BJ (cell line): ENCODE data around the gene SMOC2. TPM values are rescaled to one million over a fixed set of nuclear protein-coding genes. Genes with fewer than 3 reads are reported as not detected.

ENCODE experiments used
- CTCF ChIA-PET: fragments of 350-600 bp; formaldehyde crosslinking; extraction: SDS; loops from one replicate; lab custom pipeline; 2021; ENCODE audit warnings: antibody characterized with exemption, inconsistent platforms; lab: Yijun Ruan, JAX
- POLR2A ChIA-PET: fragments of 300-600 bp; sonication (Branson Sonifier 250); formaldehyde crosslinking; extraction: SDS; loops from one replicate; lab custom pipeline; 2021; ENCODE audit warnings: antibody characterized with exemption; lab: Charles Lee
- DNase-seq: peaks from one replicate; pipeline ENCODE4 v3.0.0-alpha.2; 2011; ENCODE audit warnings: low read depth
- H3K27me3 ChIP-seq: 2 replicates; pipeline ENCODE4 v1.6.0; 2011; ENCODE audit warnings: low read length; ENCODE audit not compliant: control insufficient read depth, insufficient read depth
- H3K36me3 ChIP-seq: 2 replicates; pipeline ENCODE4 v1.5.1; 2011; ENCODE audit warnings: low read length; ENCODE audit not compliant: control insufficient read depth, insufficient read depth
- H3K4me3 ChIP-seq: 2 replicates; pipeline ENCODE4 v1.5.1; 2011; ENCODE audit warnings: low read depth, mild to moderate bottlenecking, control low read depth, low read length
- polyA plus RNA-seq: library from polyadenylated mRNA; depleted of rRNA; stranded (reverse); fragments of >200 nt; gene quantifications from 2 replicates; pipeline ENCODE4 v1.2.3, GENCODE V29; 2011
- TF ChIP-seq, protein P1 (sequence below): IDR thresholded peaks from 2 replicates; pipeline ENCODE4 v1.5.1; 2011; ENCODE audit warnings: low read depth, mild to moderate bottlenecking, control low read depth, inconsistent platforms, low read length, moderate library complexity; ENCODE audit not compliant: insufficient read depth

SMOC2 gene
- polyA plus RNA-seq, 1 experiment = not detected

DNA sequence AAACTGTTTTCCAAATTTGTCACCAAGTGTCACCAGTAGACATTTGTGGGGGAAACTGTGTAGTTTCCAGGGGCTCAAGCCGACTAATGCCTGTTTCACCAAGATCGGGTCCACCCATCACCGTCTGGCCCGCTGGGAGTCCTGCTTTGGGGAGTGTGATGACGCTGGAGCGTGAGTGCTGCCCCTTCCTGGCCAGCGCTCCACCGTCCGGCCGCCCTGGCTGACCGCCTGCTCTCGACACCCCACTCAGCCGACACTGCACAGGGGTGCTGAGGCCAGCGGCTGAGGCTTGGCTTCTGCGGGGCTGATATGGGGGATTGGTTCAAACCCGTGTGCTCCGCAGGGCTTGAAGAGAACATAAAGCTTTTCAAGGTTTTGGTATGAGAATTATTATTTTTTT lies 160.1 kb downstream of the SMOC2 start:
- CTCF ChIA-PET = no interaction called here
- TF ChIP-seq, protein P1, sequence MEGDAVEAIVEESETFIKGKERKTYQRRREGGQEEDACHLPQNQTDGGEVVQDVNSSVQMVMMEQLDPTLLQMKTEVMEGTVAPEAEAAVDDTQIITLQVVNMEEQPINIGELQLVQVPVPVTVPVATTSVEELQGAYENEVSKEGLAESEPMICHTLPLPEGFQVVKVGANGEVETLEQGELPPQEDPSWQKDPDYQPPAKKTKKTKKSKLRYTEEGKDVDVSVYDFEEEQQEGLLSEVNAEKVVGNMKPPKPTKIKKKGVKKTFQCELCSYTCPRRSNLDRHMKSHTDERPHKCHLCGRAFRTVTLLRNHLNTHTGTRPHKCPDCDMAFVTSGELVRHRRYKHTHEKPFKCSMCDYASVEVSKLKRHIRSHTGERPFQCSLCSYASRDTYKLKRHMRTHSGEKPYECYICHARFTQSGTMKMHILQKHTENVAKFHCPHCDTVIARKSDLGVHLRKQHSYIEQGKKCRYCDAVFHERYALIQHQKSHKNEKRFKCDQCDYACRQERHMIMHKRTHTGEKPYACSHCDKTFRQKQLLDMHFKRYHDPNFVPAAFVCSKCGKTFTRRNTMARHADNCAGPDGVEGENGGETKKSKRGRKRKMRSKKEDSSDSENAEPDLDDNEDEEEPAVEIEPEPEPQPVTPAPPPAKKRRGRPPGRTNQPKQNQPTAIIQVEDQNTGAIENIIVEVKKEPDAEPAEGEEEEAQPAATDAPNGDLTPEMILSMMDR = no peak
- no peak overlapping the region for H3K4me3 ChIP-seq
- no peak for DNase-seq
- H3K27me3 ChIP-seq = no peaks in the 10 kb centered on the region
- POLR2A ChIA-PET = no interaction called here
- H3K36me3 ChIP-seq = no peaks in the 10 kb centered on the region

DNA sequence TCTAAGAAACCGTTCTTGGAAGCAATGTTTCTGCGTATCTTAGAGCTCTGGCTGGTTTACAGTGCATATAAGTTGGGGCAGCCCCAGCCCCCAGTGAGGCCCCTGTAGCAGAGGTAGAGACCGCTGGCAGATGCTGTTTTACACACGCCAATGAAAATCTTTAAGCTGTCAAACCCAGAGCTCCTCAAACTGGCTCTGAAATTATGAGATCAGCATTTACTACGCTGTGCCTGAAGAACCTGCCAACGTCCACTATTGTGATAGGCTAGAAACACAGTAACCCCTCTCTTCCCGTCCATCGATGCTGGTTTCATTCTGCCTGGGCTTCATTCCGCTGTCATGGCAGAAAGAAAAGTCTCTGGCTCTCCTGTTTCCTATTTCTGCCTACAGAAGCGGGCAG lies 160.6 kb downstream of the SMOC2 start:
- POLR2A ChIA-PET = no interaction called here
- CTCF ChIA-PET = no interaction called here
- no peaks in the 10 kb centered on the region for H3K36me3 ChIP-seq
- no peaks in the 10 kb centered on the region for H3K27me3 ChIP-seq
- TF ChIP-seq, protein P1 = no peak
- no peak for DNase-seq
- H3K4me3 ChIP-seq = no peak overlapping the region

DNA sequence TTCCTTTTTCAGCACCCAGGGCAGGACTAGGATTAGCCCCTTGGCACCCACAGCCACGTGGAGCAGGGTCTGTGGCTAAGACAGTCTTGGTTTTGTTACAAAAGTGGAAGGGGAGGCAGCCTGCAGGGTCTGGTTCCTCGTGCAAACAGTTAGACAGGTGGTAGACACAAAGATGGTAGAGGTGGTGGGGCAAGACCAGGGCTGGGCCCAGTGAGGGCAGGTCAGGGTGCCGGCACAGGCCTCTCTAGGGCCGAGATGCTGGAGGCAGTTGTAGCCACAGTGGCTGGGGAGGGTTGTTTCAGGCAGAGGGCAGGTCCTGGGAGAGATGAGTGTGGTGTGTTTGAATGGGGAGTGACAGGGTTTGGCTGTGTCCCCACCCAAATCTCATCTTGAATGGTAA lies 161.6 kb downstream of the SMOC2 start:
- no peak overlapping the region for H3K4me3 ChIP-seq
- DNase-seq = no peak
- ChIA-PET CTCF (no interaction called here), POLR2A (no interaction called here)
- TF ChIP-seq, protein P1 = no peak
- H3K27me3 ChIP-seq = no peaks in the 10 kb centered on the region
- no peaks in the 10 kb centered on the region for H3K36me3 ChIP-seq

DNA sequence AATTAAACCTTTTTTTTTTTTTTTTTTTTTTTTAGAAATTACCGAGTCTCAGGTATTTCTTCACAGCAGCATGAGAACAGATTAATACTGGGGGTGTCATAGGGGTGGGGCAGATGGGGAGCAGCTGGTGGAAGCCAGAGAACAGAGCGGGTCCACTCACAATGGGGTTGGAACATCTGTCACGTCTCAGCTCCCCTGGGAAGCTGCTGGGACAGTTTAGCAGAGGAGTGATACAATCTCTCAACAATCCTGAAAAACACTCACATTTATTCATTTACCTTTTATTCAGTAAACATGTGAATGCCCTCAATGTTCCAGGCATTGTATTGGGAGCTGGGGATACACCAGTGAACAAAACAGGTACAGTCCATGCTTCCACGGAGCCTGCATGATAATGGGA lies 162.2 kb downstream of the SMOC2 start:
- TF ChIP-seq, protein P1 = no peak
- H3K36me3 ChIP-seq = no peaks in the 10 kb centered on the region
- POLR2A ChIA-PET = no interaction called here
- H3K4me3 ChIP-seq = no peak overlapping the region
- H3K27me3 ChIP-seq = no peaks in the 10 kb centered on the region
- no peak for DNase-seq
- CTCF ChIA-PET = no interaction called here

DNA sequence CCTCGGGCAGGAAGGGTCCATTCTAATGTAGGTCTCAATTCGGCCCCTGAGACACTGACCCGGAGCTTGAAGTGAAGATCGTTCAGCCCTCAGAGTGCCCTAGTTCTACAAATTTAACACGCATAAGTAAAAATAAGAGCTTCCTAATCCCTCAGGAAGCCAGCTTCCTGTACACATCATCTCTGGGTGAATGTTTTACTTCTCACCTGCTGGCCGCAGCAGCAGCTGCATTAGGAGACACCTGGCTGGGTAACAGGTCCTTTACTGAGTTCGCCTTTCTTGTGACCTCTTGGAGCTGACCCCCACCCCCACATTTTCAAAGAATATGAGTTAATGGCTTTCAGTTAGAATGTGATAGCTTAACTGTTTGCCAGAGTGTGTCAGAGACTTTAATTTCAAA lies 165.0 kb downstream of the SMOC2 start:
- Histone ChIP-seq H3K27me3 (no peaks in the 10 kb centered on the region), H3K36me3 (no peaks in the 10 kb centered on the region), H3K4me3 (no peak overlapping the region)
- no peak for DNase-seq
- CTCF ChIA-PET = interaction anchor here (1.2 kb wide), 1 partner anchor 15 kb away, joined by 3 read pairs; no protein-coding TSS in a partner anchor
- TF ChIP-seq, protein P1 = no peak
- POLR2A ChIA-PET = no interaction called here
